Thyroid gland (tissue), 4 donors: Measurements from ENCODE around the gene EPHA3. TPM values are rescaled to one million over a fixed set of nuclear protein-coding genes. Genes with fewer than 3 reads are reported as not detected.

Experiments
- DNase-seq, 2 donors: peaks; one replicate each; pipeline ENCODE4 v3.0.0-alpha.2; 2019
- H3K27ac ChIP-seq, 3 donors: fragments of 200-600 bp; sonication (generic); 1 replicate in 2 of 3; 2 replicates in 1 of 3; pipeline ENCODE4 v1.5.1; 2016 to 2019; ENCODE audit warnings: mild to moderate bottlenecking in 1 of 3, moderate library complexity in 1 of 3
- H3K27me3 ChIP-seq: fragments of 200-600 bp; sonication (generic); one replicate; pipeline ENCODE4 v1.5.1; 2019
- H3K36me3 ChIP-seq, 2 donors: fragments of 200-600 bp; sonication (generic); one replicate each; pipeline ENCODE4 v1.5.1; 2016 to 2019
- H3K4me1 ChIP-seq, 2 donors: fragments of 200-600 bp; sonication (generic); one replicate each; pipeline ENCODE4 v1.5.1; 2017 to 2019
- H3K4me3 ChIP-seq, 3 donors: fragments of 200-600 bp; sonication (generic); replicated peaks in 1 of 3; 1 replicate in 2 of 3; 2 replicates in 1 of 3; pipeline ENCODE4 v1.5.1; 2016; ENCODE audit warnings: mild to moderate bottlenecking in 1 of 3
- H3K9me3 ChIP-seq: fragments of 200-600 bp; sonication (generic); one replicate; pipeline ENCODE4 v1.5.1; 2017
- CTCF ChIP-seq, 6 experiments: fragments of 200-600 bp in 3 of 6; fragments of 450-650 bp in 3 of 6; sonication (generic) in 3 of 6; IDR thresholded peaks; one replicate each; pipeline ENCODE4 v1.5.1; 2016 to 2019; ENCODE audit warnings: antibody characterized with exemption in 6 of 6, mild to moderate bottlenecking in 2 of 6, inconsistent platforms in 1 of 6, moderate library complexity in 1 of 6
- POLR2A ChIP-seq, 2 donors: fragments of 450-650 bp; IDR thresholded peaks; one replicate each; pipeline ENCODE4 v1.6.1; 2017; ENCODE audit warnings: antibody characterized with exemption in 2 of 2, mild to moderate bottlenecking in 2 of 2, moderate library complexity in 1 of 2
- WGBS, 2 donors: methylation state at CpG; one replicate each; pipeline ENCODE4 v1.1.5; 2017; 5-methylcytosine and 5-hydroxymethylcytosine counted together
- intact Hi-C: fragments of 100-400 bp; cut with DNase I; formaldehyde crosslinking; loops from one replicate; pipeline ENCODE4 v1.15.1; 2023
- total RNA-seq, 4 donors: library from RNA; depleted of rRNA; stranded (reverse); fragments of >200 nt; gene quantifications; one replicate each; pipeline ENCODE4 v1.2.3, GENCODE V29; 2016

The EPHA3 gene
- total RNA-seq, 4 donors from 2014 or later: 27.3 to 41.6 (median 35.4) TPM

GRCh38 chr3:89252016-89252415 is 144.6 kb downstream of the EPHA3 start:
- Histone ChIP-seq H3K36me3 (no peaks in the 10 kb centered on the region), H3K4me1 (no peaks in the 10 kb centered on the region), H3K4me3 (no peak overlapping the region), H3K27me3 (no peaks in the 10 kb centered on the region), H3K9me3 (no peaks in the 10 kb centered on the region), H3K27ac (no peak overlapping the region)
- DNase-seq: no peak
- 88 to 93% methylated on average over 4 of the region's 4 CpGs for WGBS, 2 donors
- intact Hi-C loops: no loop called here
- TF ChIP-seq POLR2A (IDR thresholded peaks at IDR 0.05) (no peak), CTCF (IDR thresholded peaks at IDR 0.05) (no peak)

DNA sequence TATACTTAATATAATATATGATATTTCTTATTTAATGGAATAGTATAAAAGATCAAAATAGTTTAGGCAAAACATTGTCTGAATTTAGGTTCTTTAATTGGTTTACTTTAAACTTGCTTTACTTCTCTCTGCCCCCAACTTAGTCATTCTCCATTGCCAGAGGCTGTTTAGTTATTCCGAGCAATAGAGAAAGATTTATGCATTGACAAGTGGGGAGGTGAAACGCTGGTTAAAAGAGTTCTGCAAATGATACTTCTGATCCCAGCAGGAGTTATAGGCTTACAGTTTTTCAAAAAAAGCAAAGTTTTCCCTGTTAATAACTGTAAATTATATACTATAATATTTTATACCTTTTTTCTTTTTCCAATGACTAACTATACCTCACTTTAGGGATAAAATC is 145.4 kb downstream of the EPHA3 start:
- 77 to 86% methylated on average over 2 of the region's 2 CpGs for WGBS, 2 donors
- no peak for TF ChIP-seq CTCF (IDR thresholded peaks at IDR 0.05)
- no peak for TF ChIP-seq POLR2A (IDR thresholded peaks at IDR 0.05)
- H3K4me1 ChIP-seq: no peaks in the 10 kb centered on the region

GRCh38 chr3:89256395-89256794 is 149.0 kb downstream of the EPHA3 start:
- Histone ChIP-seq H3K4me3 (no peak overlapping the region), H3K36me3 (no peaks in the 10 kb centered on the region), H3K27ac (no peak overlapping the region), H3K27me3 (no peaks in the 10 kb centered on the region), H3K9me3 (no peaks in the 10 kb centered on the region), H3K4me1 (no peaks in the 10 kb centered on the region)
- no peak for DNase-seq
- intact Hi-C loops: no loop called here
- 95 to 96% methylated on average over 7 of the region's 7 CpGs for WGBS, 2 donors
- TF ChIP-seq CTCF (IDR thresholded peaks at IDR 0.05): no peak
- no peak for TF ChIP-seq POLR2A (IDR thresholded peaks at IDR 0.05)

More for the DNA sequence above, 145.4 kb downstream of the EPHA3 start:
- Histone ChIP-seq H3K27ac (no peak overlapping the region), H3K4me3 (no peak overlapping the region), H3K9me3 (no peaks in the 10 kb centered on the region), H3K27me3 (no peaks in the 10 kb centered on the region), H3K36me3 (no peaks in the 10 kb centered on the region)
- DNase-seq: no peak
- intact Hi-C loops: no loop called here

DNA sequence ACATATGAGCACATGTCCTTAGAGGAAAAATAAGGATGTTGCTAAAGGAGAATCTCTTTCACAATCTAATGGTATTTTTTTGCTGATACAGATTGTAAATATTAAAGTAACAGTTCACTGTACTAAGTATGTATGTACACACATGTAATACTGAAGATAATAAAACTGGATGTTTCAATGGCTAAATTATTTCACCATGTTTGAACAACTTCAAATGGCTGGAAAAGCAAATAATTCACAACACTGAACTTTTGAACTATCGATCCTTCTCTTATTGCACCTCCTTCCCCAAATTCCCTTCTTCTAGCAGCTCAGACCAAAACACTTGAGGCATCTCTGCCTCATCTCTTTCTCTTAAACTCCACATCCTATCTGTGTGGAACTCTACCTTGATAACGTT is 149.5 kb downstream of the EPHA3 start:
- Histone ChIP-seq H3K4me1 (no peaks in the 10 kb centered on the region), H3K4me3 (no peak overlapping the region), H3K27ac (no peak overlapping the region), H3K27me3 (no peaks in the 10 kb centered on the region), H3K36me3 (no peaks in the 10 kb centered on the region), H3K9me3 (no peaks in the 10 kb centered on the region)
- no peak for TF ChIP-seq CTCF (IDR thresholded peaks at IDR 0.05)
- no peak for TF ChIP-seq POLR2A (IDR thresholded peaks at IDR 0.05)
- no peak for DNase-seq
- WGBS, 2 donors: 92 to 93% methylated on average over 2 of the region's 2 CpGs
- intact Hi-C loops: no loop called here

DNA sequence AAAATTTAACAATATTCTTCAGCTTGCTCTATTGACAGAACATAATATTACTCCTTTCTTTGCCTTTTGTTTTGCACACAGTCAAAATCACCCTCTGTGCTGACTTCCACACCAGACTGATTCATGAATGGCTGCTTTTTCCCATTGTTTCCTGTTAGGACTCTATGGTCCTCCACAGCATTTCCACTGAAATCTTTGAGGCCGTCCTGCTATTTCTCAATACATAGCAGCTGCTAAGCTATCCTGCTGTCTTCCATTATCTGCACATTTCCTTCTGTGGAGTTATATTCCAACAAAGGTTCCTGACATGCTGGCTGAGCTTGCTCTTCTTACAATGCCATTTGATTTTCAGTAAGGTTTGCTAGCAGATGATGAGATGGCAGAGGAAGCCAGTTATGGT is 153.3 kb downstream of the EPHA3 start:
- no peaks in the 10 kb centered on the region for H3K36me3 ChIP-seq
- WGBS, 2 donors: 81 to 82% methylated on average over 1 of the region's 1 CpG
- TF ChIP-seq POLR2A (IDR thresholded peaks at IDR 0.05) (no peak), CTCF (IDR thresholded peaks at IDR 0.05) (no peak)
- no peak overlapping the region for H3K27ac ChIP-seq
- no peaks in the 10 kb centered on the region for H3K9me3 ChIP-seq
- intact Hi-C loops: no loop called here
- H3K27me3 ChIP-seq: no peaks in the 10 kb centered on the region
- H3K4me3 ChIP-seq: no peak overlapping the region
- DNase-seq: no peak
- no peaks in the 10 kb centered on the region for H3K4me1 ChIP-seq
